ENCODE data around the gene THRB.

The THRB gene

GRCh38 chr3:24162929-24163328 lies 331.7 kb downstream of the THRB start (continued):
- no peak for TF ChIP-seq REPIN1 (tag by site-specific recombination; IDR thresholded peaks at IDR 0.05; ENCODE audit: low read depth)

DNA sequence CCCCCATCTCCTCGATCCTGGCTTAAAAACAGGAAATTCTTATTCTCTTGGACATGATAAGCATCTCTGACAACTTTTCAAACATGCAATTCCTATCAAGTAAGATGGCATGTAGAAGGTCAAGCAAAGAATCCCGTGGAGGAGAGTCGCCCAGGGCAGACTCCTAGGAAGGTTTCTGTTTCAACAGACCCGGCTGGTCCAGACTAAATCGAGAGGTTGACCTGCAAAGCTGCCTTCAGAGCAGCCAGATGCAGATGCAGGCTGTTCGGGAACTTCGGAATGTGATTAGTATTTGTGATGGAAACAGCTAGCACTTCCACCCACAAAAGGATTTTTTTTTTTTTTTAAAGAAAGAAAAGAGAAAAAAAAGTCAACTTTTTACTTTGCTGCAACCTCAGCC lies 332.8 kb downstream of the THRB start:
- TF ChIP-seq PRDM1 (tag by site-specific recombination; IDR thresholded peaks at IDR 0.05) (no peak), ZNF2 (tag by site-specific recombination; IDR thresholded peaks at IDR 0.05) (no peak), ZXDB (tag by site-specific recombination; IDR thresholded peaks at IDR 0.05) (no peak), ZNF280C (tag by site-specific recombination; IDR thresholded peaks at IDR 0.05) (no peak), ZNF37A (tag by site-specific recombination; IDR thresholded peaks at IDR 0.05) (no peak), ZNF175 (tag by site-specific recombination; IDR thresholded peaks at IDR 0.05) (no peak), ZNF202 (tag by site-specific recombination; IDR thresholded peaks at IDR 0.05; ENCODE audit: borderline replicate concordance) (no peak), GLI2 (tag by site-specific recombination; IDR thresholded peaks at IDR 0.05; ENCODE audit: borderline replicate concordance, low read depth) (no peak), ZNF324 (tag by site-specific recombination; IDR thresholded peaks at IDR 0.05) (no peak), ZNF488 (tag by site-specific recombination; IDR thresholded peaks at IDR 0.05) (no peak), PRDM2 (tag by site-specific recombination; IDR thresholded peaks at IDR 0.05; ENCODE audit: borderline replicate concordance) (no peak), ZNF473 (tag by site-specific recombination; IDR thresholded peaks at IDR 0.05) (no peak), KLF17 (tag by site-specific recombination; IDR thresholded peaks at IDR 0.05) (no peak)
- TF ChIP-seq, protein P1, sequence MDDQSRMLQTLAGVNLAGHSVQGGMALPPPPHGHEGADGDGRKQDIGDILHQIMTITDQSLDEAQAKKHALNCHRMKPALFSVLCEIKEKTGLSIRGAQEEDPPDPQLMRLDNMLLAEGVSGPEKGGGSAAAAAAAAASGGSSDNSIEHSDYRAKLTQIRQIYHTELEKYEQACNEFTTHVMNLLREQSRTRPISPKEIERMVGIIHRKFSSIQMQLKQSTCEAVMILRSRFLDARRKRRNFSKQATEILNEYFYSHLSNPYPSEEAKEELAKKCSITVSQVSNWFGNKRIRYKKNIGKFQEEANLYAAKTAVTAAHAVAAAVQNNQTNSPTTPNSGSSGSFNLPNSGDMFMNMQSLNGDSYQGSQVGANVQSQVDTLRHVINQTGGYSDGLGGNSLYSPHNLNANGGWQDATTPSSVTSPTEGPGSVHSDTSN (CRISPR knock-in tag; IDR thresholded peaks at IDR 0.05) = no peak
- TF ChIP-seq, protein P2, sequence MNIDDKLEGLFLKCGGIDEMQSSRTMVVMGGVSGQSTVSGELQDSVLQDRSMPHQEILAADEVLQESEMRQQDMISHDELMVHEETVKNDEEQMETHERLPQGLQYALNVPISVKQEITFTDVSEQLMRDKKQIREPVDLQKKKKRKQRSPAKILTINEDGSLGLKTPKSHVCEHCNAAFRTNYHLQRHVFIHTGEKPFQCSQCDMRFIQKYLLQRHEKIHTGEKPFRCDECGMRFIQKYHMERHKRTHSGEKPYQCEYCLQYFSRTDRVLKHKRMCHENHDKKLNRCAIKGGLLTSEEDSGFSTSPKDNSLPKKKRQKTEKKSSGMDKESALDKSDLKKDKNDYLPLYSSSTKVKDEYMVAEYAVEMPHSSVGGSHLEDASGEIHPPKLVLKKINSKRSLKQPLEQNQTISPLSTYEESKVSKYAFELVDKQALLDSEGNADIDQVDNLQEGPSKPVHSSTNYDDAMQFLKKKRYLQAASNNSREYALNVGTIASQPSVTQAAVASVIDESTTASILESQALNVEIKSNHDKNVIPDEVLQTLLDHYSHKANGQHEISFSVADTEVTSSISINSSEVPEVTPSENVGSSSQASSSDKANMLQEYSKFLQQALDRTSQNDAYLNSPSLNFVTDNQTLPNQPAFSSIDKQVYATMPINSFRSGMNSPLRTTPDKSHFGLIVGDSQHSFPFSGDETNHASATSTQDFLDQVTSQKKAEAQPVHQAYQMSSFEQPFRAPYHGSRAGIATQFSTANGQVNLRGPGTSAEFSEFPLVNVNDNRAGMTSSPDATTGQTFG (tag by site-specific recombination; IDR thresholded peaks at IDR 0.05; ENCODE audit: borderline replicate concordance) = no peak
- H3K36me3 ChIP-seq (ENCODE audit: control insufficient read depth in 2 of 2, insufficient read depth in 1 of 2, low read length in 2 of 2) = no peaks in the 10 kb centered on the region
- no peaks in the 10 kb centered on the region for H3K4me1 ChIP-seq (ENCODE audit: control insufficient read depth, insufficient read depth, low read length)
- no peaks in the 10 kb centered on the region for H3K9me3 ChIP-seq (ENCODE audit: control insufficient read depth, insufficient read depth, low read depth, low read length)
- POLR2A ChIA-PET = no interaction called here
- no peak overlapping the region for H3K4me3 ChIP-seq (ENCODE audit: low read depth, low read length)
- CTCF ChIA-PET = no interaction called here
- H3K27ac ChIP-seq (ENCODE audit: extremely low read depth, low read depth, low read length) = no peak overlapping the region
